Suppressor macrophage (primary cell): Measurements from ENCODE around the gene MTARC1.
A peak's percentile ranks its signal among the peaks of the same experiment; 100 is the strongest.

Experiments used
- DNase-seq, 4 experiments: peaks; one replicate each; pipeline ENCODE4 v3.0.0-alpha.2; 2020 to 2022

Gene MTARC1

GRCh38 chr1:220770245-220770913, 16.3 kb upstream of the MTARC1 start:
- peak in 2 of 4 experiments; percentile 28 to 30 for DNase-seq

GRCh38 chr1:220772846-220773245, 13.9 kb upstream of the MTARC1 start:
- no peak for DNase-seq

GRCh38 chr1:220775240-220775853, 11.4 kb upstream of the MTARC1 start:
- DNase-seq: peak; percentile 46 to 74 (median 72)

GRCh38 chr1:220776254-220776653, 10.5 kb upstream of the MTARC1 start:
- no peak for DNase-seq

GRCh38 chr1:220776720-220777326, 9.9 kb upstream of the MTARC1 start:
- DNase-seq: peak; percentile 76 to 92 (median 90)

- DNase-seq: no peak
These were observed 3.3 kb upstream of the MTARC1 start for GRCh38 chr1:220783453-220783852.

- DNase-seq: no peak
These were observed 2.0 kb upstream of the MTARC1 start for GRCh38 chr1:220784751-220785150.

GRCh38 chr1:220785166-220786056, 1.3 kb upstream of the MTARC1 start:
- DNase-seq: peak in 1 of 4 experiments; percentile 23

- peak in 3 of 4 experiments; percentile 21 to 55 (median 41) for DNase-seq
These were observed 716 bp upstream of the MTARC1 start for GRCh38 chr1:220786057-220786336.

GRCh38 chr1:220787069-220787619, 431 bp downstream of the MTARC1 start:
- DNase-seq: peak in 3 of 4 experiments; percentile 13 to 29 (median 19)

GRCh38 chr1:220788900-220789299, 2.2 kb downstream of the MTARC1 start:
- DNase-seq: no peak

GRCh38 chr1:220789532-220790147, 2.9 kb downstream of the MTARC1 start:
- DNase-seq: peak in 2 of 4 experiments; percentile 24 to 35

- DNase-seq: peak in 2 of 4 experiments; percentile 11 to 16
These were observed 4.6 kb downstream of the MTARC1 start for GRCh38 chr1:220791285-220791684.

- no peak for DNase-seq
These were observed 5.2 kb downstream of the MTARC1 start for GRCh38 chr1:220791956-220792355.

GRCh38 chr1:220796530-220796929, 9.8 kb downstream of the MTARC1 start:
- DNase-seq: no peak

GRCh38 chr1:220797044-220797443, 10.3 kb downstream of the MTARC1 start:
- no peak for DNase-seq

- peak in 1 of 4 experiments; percentile 49 for DNase-seq
These were observed 10.8 kb downstream of the MTARC1 start for GRCh38 chr1:220797553-220797952.

- DNase-seq: no peak
These were observed 11.6 kb downstream of the MTARC1 start for GRCh38 chr1:220798338-220798737.

- DNase-seq: no peak
These were observed 13.5 kb downstream of the MTARC1 start for GRCh38 chr1:220800262-220800661.

GRCh38 chr1:220803401-220804201, 16.9 kb downstream of the MTARC1 start:
- peak; percentile 40 to 66 (median 48) for DNase-seq

GRCh38 chr1:220804202-220804586, 17.5 kb downstream of the MTARC1 start:
- no peak for DNase-seq
